HG02759 (cell line): ENCODE results near the gene TBC1D10B.

ENCODE experiments used
- ATAC-seq: cut with Tn5 transposase; IDR thresholded peaks from one replicate; pipeline ENCODE4 v1.9.1; 2021; ENCODE audit warnings: mild to moderate bottlenecking, moderate library complexity; ENCODE audit not compliant: unreplicated experiment

Gene TBC1D10B

GRCh38 chr16:30370456-30371247 lies at the start of gene TBC1D10B:
TBC1D10B (minus strand) TSS chr16:30370494; CDS start chr16:30370183, 311 bp downstream.
- peak; percentile 74 for ATAC-seq

DNA sequence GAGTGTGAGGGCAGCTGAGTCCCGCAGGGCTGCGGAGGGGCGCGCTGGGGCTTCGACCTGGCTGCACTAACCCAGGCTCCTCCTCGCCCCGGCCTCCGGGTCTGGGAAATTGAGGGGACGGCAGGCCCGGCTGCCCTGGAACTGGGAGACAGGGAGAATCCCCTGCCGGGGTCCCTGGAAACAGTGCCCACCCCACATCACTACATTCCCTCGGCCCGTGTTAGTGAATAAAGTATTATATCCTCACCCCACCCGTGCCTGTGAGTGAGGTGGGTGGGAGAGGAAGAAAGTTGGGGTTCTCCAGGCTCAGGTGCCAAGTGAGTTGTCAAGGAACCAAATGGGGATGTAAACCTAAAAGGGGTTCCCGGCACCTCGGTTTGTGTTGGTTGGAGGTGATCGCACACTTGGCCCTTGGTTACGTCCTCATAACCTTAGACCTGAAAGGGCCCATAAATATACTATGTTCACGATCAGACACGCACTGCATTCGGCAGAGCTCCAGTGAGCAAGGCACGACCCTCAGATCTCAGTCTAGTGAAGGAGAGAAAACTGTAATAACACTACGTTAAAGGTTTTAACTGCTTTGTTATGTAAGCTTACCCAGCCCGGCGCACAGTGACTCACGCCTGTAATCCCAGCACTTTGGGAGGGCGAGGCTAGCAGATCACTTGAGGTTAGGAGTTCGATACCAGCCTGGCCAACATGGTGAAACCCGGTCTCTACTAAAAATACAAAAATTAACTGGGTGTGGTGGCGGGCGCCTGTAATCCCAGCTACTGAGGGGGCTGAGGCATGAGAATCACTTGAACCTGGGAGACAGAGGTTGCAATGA lies 48.3 kb upstream of the TBC1D10B start:
- ATAC-seq: no peak

DNA sequence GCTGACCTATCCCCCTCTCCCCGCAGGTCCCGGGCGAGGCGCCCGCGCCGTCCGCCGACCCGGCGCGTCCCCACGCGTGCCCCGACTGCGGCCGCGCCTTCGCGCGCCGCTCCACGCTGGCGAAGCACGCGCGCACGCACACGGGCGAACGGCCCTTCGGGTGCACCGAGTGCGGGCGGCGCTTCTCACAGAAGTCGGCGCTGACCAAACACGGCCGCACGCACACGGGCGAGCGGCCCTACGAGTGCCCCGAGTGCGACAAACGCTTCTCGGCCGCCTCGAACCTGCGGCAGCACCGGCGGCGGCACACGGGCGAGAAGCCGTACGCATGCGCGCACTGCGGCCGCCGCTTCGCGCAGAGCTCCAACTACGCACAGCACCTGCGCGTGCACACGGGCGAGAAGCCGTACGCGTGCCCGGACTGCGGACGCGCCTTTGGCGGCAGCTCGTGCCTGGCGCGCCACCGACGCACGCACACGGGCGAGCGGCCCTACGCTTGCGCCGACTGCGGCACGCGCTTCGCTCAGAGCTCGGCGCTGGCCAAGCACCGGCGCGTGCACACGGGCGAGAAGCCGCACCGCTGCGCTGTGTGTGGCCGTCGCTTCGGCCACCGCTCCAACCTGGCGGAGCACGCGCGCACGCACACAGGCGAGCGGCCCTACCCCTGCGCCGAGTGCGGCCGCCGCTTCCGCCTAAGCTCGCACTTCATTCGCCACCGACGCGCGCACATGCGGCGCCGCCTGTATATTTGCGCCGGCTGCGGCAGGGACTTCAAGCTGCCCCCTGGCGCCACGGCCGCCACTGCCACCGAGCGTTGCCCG lies 47.4 kb upstream of the TBC1D10B start:
- ATAC-seq: peak; percentile 83

DNA sequence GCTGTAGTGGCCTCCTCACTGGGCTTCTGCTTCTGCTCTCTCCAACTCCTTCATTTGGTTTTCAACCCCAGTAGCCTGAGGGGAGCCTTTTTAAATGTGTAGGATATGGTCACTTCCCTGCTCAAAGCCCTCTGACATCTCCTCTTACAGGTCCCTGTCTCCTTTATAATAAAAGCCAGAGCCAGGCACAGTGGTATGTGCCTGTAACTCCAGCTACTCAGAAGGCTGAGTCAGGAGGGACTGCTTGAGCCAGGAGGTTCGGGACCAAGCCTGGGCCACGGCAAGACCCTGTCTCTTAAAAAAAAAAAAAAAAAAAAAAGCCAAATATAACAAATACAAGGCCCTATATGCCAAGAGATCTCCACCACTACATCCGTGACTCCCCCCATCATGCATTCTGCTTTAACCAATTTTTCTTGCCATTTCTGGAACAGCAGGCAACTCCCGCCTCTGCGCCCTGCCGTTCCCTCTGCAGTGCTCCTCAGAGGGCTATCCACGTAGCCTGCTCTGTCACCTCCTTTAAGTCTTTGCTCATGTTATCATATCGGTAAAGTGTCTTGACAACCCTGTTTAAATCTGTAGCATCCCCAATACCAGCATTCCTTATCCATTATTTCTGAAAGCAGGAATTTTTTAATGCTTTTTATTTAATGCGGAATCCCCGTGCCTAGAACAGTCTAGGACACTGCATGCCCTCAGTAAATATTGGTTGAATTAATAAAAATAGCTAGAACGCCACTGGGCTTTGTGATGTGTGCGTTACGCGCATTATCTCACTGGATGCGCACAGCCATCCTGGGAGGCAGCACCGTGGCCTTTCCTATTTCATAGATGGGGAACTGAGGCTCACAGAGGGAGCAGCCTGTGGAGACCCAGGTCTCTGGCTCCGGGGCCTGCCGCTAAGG lies 46.6 kb upstream of the TBC1D10B start:
- ATAC-seq: no peak

DNA sequence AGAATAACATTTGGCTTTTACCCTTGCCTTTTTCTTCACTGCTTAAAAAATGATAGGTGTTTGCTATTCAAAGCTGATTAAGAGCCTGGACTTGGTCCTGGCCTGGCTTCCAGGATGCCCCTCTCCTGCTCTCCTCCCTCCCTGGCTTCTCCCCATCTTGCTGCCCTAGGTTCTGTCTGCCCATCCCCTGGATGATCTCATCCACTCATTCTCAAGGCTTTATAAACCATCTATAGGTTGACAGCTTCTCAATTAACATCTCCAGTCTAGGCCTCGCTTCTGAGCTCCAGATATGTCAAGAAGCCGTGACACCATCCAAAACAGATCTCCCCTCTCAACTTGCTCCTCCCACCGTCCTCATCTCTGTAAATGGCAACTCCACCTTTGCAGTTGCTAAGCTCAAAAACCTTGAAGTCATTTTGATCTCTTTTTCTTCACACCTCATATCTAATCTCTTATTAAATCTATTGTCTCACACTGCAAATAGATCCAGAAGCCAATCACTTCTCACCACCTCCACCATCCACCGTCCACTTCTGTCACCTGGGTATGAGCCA lies 45.8 kb upstream of the TBC1D10B start:
- no peak for ATAC-seq

GRCh38 chr16:30414159-30414558 lies 43.9 kb upstream of the TBC1D10B start:
- ATAC-seq: no peak

DNA sequence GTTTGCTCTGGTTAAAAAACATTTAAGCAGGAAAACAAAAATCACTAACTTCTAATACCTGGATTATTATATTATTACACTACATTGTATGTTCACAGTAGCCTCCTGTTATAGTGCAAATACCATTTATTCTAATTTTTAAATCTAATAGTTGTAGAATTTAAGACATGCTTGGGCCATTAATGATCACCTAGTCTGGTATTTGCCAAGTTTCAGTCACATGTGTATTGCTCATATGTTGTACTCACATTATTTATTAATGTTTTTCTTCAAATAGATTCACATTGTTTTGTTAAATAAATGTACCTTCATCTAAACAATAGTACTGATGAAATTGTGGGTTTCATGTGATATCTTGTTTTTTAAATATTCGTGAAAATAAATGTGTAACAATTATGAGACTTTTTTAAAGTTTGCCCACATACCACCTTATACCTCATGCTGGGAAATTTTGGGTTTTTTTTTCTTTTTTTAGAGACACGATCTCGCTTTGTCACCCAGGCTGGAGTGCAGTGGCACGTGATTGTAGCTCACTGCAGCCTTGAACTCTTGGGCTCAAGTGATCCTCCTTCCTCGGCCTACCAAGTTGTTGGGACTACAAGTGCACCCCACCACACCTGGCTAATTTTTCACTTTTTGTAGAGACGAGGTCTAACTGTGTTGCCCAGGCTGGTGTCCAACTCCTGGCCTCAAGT lies 43.0 kb upstream of the TBC1D10B start:
- ATAC-seq: no peak

- peak; percentile 47 for ATAC-seq
These were observed 39.1 kb upstream of the TBC1D10B start for GRCh38 chr16:30409125-30410060.

DNA sequence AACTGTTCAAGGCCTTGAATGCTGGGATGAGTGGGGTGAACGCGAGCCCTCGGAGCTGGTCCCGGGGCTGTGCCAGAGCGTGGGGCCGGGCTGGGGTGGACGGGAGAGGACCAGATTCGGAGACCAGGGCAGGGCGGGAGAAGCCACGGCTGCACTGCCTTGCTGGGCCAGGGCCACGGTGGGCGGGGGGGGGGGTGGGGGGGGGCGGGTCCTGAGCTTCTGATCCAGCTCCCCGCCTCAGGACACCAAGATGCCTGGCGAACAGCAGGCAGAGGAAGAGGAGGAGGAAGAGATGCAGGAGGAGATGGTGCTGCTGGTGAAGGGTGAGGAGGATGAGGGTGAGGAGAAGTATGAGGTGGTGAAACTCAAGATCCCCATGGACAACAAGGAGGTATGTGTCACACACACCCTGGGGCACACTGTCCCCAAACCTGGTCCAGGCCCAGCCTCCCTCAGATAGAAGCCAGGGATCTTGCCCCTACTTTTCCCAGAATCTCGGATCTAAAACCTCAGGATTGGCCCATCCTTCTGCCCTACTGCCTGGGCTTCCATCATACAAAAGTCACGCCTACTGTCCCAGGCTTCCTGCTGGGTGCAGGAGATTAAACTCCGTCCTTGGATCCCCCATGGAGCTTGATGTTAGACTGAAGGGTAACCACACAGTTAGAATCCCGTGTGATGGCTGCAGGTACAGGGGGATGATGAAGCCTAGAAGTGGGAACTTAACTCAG lies 37.7 kb upstream of the TBC1D10B start:
- ATAC-seq: no peak

DNA sequence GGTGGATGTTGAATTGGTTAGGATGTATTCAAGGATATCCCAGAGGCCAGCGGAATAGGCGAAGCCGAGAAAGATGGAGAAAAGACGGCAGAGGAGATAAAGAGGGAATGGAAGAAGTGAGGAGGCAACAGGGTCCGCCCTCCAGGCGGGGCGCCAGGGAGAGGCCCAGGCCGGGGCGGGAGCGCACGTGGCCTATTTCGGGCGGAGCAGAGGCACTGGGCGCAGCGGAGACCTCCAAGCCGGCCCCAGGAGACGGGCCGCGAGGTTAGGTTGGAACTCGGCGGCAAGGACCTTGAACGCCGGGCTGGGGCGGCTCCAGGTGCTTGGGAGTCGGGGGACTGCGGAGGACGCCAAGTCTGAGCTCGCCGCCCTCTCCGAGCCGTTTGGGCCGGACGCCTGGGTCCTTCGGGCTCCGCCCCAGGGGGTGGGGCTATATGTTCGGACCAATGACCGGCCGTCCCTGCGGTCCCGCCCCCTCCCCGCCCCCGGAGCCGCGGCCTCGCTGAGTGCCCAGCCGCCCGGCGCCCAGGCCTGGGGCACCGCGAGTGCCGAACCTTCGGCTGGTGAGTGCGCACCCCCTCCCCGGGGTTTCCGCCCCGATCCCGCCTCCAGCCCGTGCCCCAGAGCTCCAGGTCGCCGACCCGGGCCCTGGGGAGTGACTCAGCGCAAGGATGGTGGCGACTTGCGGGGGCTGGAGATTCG lies 37.0 kb upstream of the TBC1D10B start, which contains the start of gene ZNF771:
TSS of gene ZNF771 (plus strand) at position 505 of the 702 bp plus-strand sequence. CDS start 448 bp downstream, outside the sequence.
- ATAC-seq: peak; percentile 82

- peak; percentile 18 for ATAC-seq
These were observed 36.5 kb upstream of the TBC1D10B start for GRCh38 chr16:30406795-30407101.

DNA sequence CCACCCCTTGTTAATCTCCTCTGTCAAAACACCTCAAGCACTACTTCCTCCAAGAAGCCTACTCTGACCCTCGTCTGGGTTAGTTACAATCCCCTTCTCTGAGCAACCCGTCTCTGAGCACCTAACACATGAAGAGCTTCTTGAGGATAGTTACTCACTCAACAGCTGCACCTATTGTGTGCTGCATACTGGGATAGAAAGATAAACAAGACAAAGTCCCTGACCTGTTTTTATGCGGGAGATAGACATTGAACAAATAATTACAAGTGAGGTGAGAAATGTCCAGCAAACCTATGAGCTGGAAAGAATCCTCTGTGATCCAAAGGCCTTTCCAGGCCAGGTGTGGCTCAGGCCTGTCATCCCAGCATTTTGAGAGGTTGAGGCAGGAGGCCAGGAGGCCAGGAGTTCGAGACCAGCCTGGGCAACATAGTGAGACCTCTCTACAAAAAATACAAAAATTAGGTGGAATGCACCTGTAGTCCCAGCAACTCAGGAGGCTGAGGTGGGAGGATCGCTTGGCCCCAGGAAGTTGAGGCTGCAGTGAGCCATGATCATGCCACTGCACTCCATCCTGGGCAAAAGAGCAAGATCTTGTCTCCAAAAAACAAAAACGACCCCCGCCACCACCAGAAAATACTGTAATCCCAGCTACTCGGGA lies 31.6 kb upstream of the TBC1D10B start:
- ATAC-seq: no peak

- ATAC-seq: no peak
These were observed 29.3 kb upstream of the TBC1D10B start for GRCh38 chr16:30399435-30400186.

GRCh38 chr16:30398661-30399434 lies 28.6 kb upstream of the TBC1D10B start:
- no peak for ATAC-seq
